Lower lobe of right lung (tissue), 2 donors: ENCODE measurements around the gene NFIA. TPM values are rescaled to one million over a fixed set of nuclear protein-coding genes. Genes with fewer than 3 reads are reported as not detected.

Experiments
- ATAC-seq, 2 donors: fragments of 200-7000 bp; cut with Tn5 transposase; one replicate each; pipeline ENCODE4 v1.9.1; 2020 to 2022; ENCODE audit warnings: mild to moderate bottlenecking in 2 of 2, moderate library complexity in 2 of 2
- DNase-seq: peaks from one replicate; pipeline ENCODE4 v3.0.0-alpha.2; 2020
- H3K27ac ChIP-seq: fragments of 200-600 bp; one replicate; pipeline ENCODE4 v1.8.0; 2022
- H3K27me3 ChIP-seq: fragments of 200-600 bp; one replicate; pipeline ENCODE4 v1.8.0; 2022; ENCODE audit warnings: low read depth
- H3K36me3 ChIP-seq: fragments of 200-600 bp; one replicate; pipeline ENCODE4 v1.8.0; 2022; ENCODE audit warnings: mild to moderate bottlenecking
- H3K4me1 ChIP-seq: fragments of 200-600 bp; one replicate; pipeline ENCODE4 v1.8.0; 2022
- H3K4me3 ChIP-seq: fragments of 200-600 bp; one replicate; pipeline ENCODE4 v1.8.0; 2022; ENCODE audit warnings: mild to moderate bottlenecking
- H3K9me3 ChIP-seq: fragments of 200-600 bp; one replicate; pipeline ENCODE4 v1.8.0; 2022
- CTCF ChIP-seq: fragments of 200-600 bp; IDR thresholded peaks from one replicate; pipeline ENCODE4 v1.8.0; 2022; ENCODE audit warnings: antibody characterized with exemption, mild to moderate bottlenecking
- intact Hi-C: fragments of 100-400 bp; cut with DNase I; formaldehyde crosslinking; loops from one replicate; pipeline ENCODE4 v1.11.0; 2022
- total RNA-seq: library from RNA; stranded (reverse); fragmentation: NEBNext Ultra II Directional; extraction: Animal tissue kit (Norgen Biotek cat#: 25700); gene quantifications from one replicate; pipeline ENCODE4 v1.2.1, GENCODE V29; 2021
- donor health status: DM: no; HTN: yes; CAD: no; lungs with severe emphysema.

The NFIA gene
- total RNA-seq, 1 donor from 2014 or later = 70.0 TPM

DNA sequence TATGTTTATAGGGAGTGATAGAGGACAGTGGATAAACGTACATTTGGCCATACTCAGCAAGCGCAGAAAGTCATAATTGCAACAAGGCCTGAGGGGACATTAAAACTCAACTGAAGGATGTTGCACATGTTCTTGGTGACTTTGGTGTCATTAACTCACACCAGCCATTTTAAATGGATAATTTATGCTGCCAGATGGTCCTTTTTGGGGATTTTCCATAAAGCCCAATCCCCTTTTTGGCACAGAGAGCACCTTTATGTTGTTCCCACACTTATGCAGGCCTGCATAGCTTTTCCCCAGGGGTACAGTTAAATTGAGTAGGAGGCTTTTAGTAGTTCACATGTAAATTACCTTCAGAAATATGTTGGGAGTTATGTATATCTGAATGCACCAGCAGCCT is 279.6 kb downstream of the NFIA start:
- Histone ChIP-seq H3K27ac (no peak overlapping the region), H3K9me3 (no peaks in the 10 kb centered on the region), H3K36me3 (peaks cover 28% of the 10 kb centered on the region), H3K27me3 (no peaks in the 10 kb centered on the region), H3K4me3 (no peak overlapping the region), H3K4me1 (no peaks in the 10 kb centered on the region)
- TF ChIP-seq CTCF = no peak
- ATAC-seq (no peak), DNase-seq (no peak)
- intact Hi-C loops = no loop called here

DNA sequence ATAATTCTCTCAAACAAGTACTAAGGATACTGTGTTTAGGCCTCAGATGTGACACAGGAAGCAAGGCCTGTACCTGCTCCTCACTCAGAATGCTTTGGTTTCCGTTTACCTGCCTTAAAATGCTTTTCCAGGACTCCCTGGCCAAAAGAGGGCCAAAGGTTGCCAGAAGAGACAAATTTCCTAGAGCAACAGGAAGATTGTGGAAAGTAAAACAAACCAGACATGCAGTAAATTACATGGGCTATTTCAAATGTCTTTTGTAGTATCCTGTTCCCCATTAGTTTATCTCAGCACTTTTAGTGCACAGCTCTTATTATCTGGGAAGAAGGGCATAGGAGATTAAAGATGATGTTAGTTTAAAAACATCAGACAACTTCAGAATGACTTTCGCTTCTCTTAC is 280.0 kb downstream of the NFIA start:
- no peak for TF ChIP-seq CTCF
- ATAC-seq (no peak), DNase-seq (no peak)
- Histone ChIP-seq H3K36me3 (peaks cover 28% of the 10 kb centered on the region), H3K4me1 (no peaks in the 10 kb centered on the region), H3K27ac (no peak overlapping the region), H3K9me3 (no peaks in the 10 kb centered on the region), H3K27me3 (no peaks in the 10 kb centered on the region), H3K4me3 (no peak overlapping the region)
- intact Hi-C loops = no loop called here

DNA sequence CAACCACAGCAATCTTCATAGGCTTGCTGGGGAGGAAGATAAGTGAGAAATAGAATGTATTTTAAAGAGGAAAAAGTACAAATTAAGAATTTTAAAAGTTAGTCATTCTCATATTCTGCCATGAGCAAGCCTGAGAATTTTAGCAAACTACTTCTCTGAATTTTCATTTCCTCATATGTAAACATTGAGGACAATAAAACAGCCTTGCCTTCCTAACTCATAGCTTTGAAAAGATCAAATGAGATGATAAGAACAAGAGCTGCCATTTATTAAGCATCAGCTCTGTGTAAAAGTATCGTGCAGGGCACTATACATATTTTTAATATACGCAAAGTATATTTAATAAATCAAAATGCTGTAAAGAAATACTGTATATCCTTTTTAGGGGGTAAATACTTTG is 286.0 kb downstream of the NFIA start:
- ATAC-seq (no peak), DNase-seq (no peak)
- no peak for TF ChIP-seq CTCF
- H3K4me1 ChIP-seq = no peaks in the 10 kb centered on the region
- peaks cover 3% of the 10 kb centered on the region for H3K36me3 ChIP-seq
- H3K27me3 ChIP-seq = no peaks in the 10 kb centered on the region
- H3K9me3 ChIP-seq = no peaks in the 10 kb centered on the region
- no peak overlapping the region for H3K27ac ChIP-seq
- H3K4me3 ChIP-seq = no peak overlapping the region
- intact Hi-C loops = no loop called here

- ATAC-seq (no peak), DNase-seq (no peak)
- Histone ChIP-seq H3K27me3 (no peaks in the 10 kb centered on the region), H3K4me3 (no peak overlapping the region), H3K4me1 (no peaks in the 10 kb centered on the region), H3K36me3 (peaks cover 3% of the 10 kb centered on the region), H3K9me3 (no peaks in the 10 kb centered on the region), H3K27ac (no peak overlapping the region)
- TF ChIP-seq CTCF = no peak
- intact Hi-C loops = no loop called here
These were observed 286.5 kb downstream of the NFIA start for GRCh38 chr1:61368876-61369275.

DNA sequence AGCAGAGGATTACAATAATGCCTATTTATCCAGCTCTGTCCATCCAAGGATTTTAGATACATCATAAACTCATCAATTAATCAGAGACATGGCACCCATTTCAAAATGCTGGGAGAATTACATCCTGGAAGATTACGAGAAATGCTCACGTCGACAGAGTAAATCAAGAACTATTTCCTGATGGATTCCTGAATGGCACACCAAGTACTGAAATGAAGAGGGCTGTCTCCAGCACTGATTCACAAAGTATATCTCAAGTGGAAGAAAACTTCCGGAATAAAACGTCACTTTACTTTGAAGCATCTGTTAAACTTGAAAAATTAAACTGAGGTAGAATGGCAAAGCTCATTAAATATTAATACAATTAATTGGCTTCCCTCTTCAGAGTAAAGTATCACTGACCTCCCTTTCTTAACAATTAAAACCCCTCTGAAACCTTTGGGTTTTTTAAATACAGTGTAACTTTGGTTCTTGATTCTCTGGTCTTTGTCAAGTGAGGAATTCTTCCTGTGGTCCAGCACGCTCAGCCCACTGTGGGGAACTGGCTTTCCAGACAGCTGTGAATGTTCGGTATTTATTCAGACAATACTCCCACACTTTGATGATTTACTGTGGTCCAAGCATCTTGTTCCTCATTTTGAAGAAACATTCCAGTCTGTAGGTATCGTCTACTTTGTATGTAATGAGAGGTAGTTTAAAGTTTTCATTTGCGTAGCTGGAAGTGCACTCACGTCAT is 288.0 kb downstream of the NFIA start:
- no peak for ATAC-seq
- Histone ChIP-seq H3K27me3 (no peaks in the 10 kb centered on the region), H3K4me1 (no peaks in the 10 kb centered on the region), H3K27ac (no peak overlapping the region), H3K36me3 (peaks cover 3% of the 10 kb centered on the region), H3K9me3 (no peaks in the 10 kb centered on the region), H3K4me3 (no peak overlapping the region)
- DNase-seq = no peak
- TF ChIP-seq CTCF = no peak
- intact Hi-C loops = no loop called here
